Endothelial cell of umbilical vein (primary cell): ENCODE measurements around the gene SLC35E4.

Experiments
- EZH2 ChIP-seq: IDR thresholded peaks from 2 replicates; pipeline ENCODE4 v1.6.1; 2012; ENCODE audit warnings: borderline replicate concordance, low read depth, mild to moderate bottlenecking, moderate library complexity, low read length, inconsistent platforms; ENCODE audit not compliant: severe bottlenecking
- FOS ChIP-seq: IDR thresholded peaks from 2 replicates; pipeline ENCODE4 v1.6.1; 2011; ENCODE audit warnings: mild to moderate bottlenecking, low read length, moderate library complexity, borderline replicate concordance; ENCODE audit not compliant: insufficient read depth
- JUN ChIP-seq: IDR thresholded peaks from 2 replicates; pipeline ENCODE4 v1.6.1; 2011; ENCODE audit warnings: borderline replicate concordance, low read depth; ENCODE audit not compliant: insufficient read length, insufficient read depth
- MYC ChIP-seq: IDR thresholded peaks from one replicate; pipeline ENCODE4 v1.6.1; 2011; ENCODE audit warnings: mild to moderate bottlenecking, low read depth, low read length
- POLR2A ChIP-seq: IDR thresholded peaks from 2 replicates; pipeline ENCODE4 v1.6.1; 2012; ENCODE audit warnings: low read depth, mild to moderate bottlenecking, control low read depth, low read length
- POLR2AphosphoS5 ChIP-seq: IDR thresholded peaks from 2 replicates; pipeline ENCODE4 v1.6.1; 2012; ENCODE audit warnings: low read depth, mild to moderate bottlenecking, control low read depth, low read length, moderate library complexity; ENCODE audit not compliant: insufficient read depth
- TF ChIP-seq, protein P1 (sequence below), 2 donors: IDR thresholded peaks; 1 replicate in 1 of 2; 2 replicates in 1 of 2; pipeline ENCODE4 v1.5.1; 2011; ENCODE audit warnings: low read length in 2 of 2, mild to moderate bottlenecking in 2 of 2, moderate library complexity in 2 of 2, control low read depth in 1 of 2, inconsistent platforms in 1 of 2, low read depth in 1 of 2; ENCODE audit not compliant: insufficient read depth in 1 of 2; ENCODE audit errors: extremely low read depth in 1 of 2
- TF ChIP-seq, protein P2 (sequence below): IDR thresholded peaks from 2 replicates; pipeline ENCODE4 v1.6.1; 2011; ENCODE audit not compliant: insufficient read depth, insufficient read length

DNA sequence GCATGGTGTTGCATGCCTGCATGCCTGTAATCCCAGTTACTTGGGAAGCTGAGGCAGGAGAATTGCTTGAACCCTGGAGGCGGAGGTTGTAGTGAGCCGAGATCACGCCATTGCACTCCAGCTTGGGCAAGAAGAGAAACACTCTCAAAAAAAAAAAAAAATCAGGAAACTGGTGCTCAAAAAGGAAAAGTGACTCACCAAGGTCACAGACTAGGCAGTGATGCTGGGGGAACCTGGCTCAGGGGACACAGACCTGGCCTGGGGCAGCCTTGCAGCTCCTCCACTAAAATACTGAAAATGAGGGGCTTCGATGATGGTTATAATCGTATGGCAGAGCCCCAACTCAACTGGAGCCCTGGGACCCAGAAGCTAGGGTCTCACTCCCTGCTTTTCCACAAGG lies 8.1 kb upstream of the SLC35E4 start:
- TF ChIP-seq, protein P1, sequence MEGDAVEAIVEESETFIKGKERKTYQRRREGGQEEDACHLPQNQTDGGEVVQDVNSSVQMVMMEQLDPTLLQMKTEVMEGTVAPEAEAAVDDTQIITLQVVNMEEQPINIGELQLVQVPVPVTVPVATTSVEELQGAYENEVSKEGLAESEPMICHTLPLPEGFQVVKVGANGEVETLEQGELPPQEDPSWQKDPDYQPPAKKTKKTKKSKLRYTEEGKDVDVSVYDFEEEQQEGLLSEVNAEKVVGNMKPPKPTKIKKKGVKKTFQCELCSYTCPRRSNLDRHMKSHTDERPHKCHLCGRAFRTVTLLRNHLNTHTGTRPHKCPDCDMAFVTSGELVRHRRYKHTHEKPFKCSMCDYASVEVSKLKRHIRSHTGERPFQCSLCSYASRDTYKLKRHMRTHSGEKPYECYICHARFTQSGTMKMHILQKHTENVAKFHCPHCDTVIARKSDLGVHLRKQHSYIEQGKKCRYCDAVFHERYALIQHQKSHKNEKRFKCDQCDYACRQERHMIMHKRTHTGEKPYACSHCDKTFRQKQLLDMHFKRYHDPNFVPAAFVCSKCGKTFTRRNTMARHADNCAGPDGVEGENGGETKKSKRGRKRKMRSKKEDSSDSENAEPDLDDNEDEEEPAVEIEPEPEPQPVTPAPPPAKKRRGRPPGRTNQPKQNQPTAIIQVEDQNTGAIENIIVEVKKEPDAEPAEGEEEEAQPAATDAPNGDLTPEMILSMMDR (IDR thresholded peaks at IDR 0.05; ENCODE audit: extremely low read depth in 1 of 2, insufficient read depth in 1 of 2, low read depth in 1 of 2, low read length in 2 of 2): no peak
- TF ChIP-seq FOS: peak; percentile 62
- peak; percentile 46 for TF ChIP-seq POLR2AphosphoS5
- TF ChIP-seq POLR2A: no peak
- TF ChIP-seq EZH2: no peak
- TF ChIP-seq JUN: peak; percentile 69
- TF ChIP-seq, protein P2, sequence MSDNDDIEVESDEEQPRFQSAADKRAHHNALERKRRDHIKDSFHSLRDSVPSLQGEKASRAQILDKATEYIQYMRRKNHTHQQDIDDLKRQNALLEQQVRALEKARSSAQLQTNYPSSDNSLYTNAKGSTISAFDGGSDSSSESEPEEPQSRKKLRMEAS: no peak
- TF ChIP-seq MYC: no peak
